HG02840 (cell line): ENCODE results near the gene HTRA2.
A peak's percentile ranks its signal among the peaks of the same experiment; 100 is the strongest.
"Not testable (repeated sequence)": the region's sequence is repeated elsewhere in the genome, so short reads cannot be mapped to it uniquely, and the experiment has no call there.

Source experiments
- ATAC-seq: cut with Tn5 transposase; IDR thresholded peaks from one replicate; pipeline ENCODE4 v1.9.1; 2021; ENCODE audit warnings: mild to moderate bottlenecking, moderate library complexity, moderate number of reproducible peaks; ENCODE audit not compliant: unreplicated experiment, low FRiP score

The HTRA2 gene

DNA sequence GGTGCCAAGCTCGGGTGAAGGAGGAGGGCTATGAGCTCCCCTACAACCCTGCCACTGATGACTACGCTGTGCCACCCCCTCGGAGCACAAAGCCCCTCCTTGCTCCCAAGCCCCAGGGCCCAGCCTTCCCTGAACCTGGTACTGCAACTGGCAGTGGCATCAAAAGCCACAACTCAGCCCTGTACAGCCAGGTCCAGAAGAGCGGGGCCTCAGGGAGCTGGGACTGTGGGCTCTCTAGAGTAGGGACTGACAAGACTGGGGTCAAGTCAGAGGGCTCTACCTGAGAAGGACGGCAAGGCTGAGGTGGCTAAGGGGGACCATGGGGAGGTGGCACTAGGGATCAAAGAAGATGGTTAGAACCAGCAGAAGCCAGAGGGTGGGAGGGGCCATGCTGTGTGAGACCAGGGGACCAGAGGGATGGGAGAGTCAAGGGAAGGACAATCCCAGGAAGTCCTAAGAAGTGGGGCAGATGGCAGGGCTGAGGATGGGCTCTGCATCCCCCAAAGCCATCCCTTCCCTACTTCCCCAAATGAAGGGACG, 27.2 kb downstream of the HTRA2 start:
- no peak for ATAC-seq

GRCh38 chr2:74558284-74559230, 28.8 kb downstream of the HTRA2 start:
- ATAC-seq: no peak

GRCh38 chr2:74559912-74560311, 30.2 kb downstream of the HTRA2 start:
- no peak for ATAC-seq

DNA sequence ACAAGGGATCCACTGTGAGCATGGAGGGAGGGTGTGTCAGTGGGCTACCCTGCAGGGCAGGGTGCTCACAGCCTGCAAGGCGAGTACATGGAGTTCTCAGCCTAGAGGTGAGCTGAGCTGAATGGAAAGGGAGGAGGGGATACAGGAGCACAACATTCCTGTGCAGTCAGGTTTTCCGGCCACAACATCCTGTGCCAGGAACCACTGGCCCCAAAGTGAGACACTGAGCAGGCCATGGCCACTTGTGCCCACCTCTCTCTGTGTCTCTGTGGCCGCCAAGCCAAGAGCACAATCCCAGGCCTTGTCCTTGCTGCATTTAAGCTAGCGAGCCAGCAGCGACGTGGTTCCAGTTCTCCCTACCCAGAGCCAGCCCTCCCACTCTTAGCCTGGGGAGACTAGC, 30.9 kb downstream of the HTRA2 start:
- no peak for ATAC-seq

GRCh38 chr2:74561022-74561421, 31.3 kb downstream of the HTRA2 start:
- not testable (repeated sequence) for ATAC-seq

DNA sequence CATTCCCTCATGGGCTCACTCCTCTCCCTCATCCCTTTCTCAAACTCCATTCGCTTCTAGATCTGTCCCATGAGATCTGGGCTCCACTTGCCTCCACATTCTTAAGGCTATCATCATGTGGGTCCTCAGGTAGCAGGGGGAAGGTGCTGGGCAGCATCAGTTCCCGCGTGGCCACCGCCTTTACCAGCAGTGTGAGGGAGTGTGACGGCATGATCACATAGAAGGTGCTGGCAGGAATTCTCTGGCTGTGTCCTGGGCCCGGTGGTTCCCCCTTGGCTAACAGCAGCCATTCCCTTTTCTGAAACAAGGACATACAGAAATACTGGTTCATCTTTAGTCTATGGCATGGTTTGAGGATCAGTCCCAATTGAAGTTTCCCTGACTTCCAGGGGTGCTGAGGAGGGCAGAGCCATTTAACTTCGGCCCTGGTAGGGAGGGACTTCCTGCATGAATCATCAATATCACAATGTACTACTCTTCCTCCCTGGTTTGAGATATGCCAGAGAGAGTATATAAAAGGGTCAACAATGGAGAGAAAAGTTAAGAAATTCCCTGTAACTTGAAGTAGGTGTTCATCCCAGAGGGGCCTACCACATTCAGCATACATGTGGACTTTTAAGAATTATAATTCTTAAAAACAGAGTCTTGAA, 32.5 kb downstream of the HTRA2 start:
- no peak for ATAC-seq

- no peak for ATAC-seq
Measured at GRCh38 chr2:74564222-74564621, 34.5 kb downstream of the HTRA2 start.

DNA sequence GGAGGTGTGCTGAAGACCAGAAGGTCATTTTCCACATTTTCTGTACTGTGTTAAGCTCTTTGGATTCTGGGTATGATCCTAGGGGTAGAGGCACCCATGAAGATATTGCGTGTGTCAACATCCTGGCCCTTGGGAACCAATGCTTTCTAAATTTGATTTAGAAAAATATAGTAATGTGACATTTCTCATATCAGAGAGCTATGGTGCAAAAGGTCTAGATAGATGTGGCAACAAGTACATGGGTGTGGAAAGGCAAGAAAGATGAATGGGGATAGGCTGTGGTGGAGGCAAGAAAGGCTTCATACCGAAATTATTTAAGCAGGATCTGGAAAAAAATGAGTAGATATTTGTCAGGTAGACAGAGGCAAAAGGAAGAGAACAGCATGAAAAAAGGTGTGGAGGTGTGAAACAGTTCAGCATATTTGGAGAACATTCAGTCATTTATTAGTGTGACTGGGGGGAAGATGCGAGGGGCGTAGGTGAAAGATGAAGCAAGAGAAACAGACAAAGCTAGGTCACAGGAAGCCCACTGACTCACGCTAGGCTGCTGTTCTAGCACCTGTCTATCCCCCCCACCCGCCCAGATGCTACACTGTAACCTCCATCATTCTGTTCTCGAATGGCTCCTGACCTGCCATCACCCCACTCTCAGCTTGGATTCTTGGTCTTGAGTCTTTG, 36.5 kb downstream of the HTRA2 start:
- no peak for ATAC-seq

GRCh38 chr2:74566754-74567085, 37.0 kb downstream of the HTRA2 start:
- ATAC-seq: no peak

- ATAC-seq: no peak
Measured at GRCh38 chr2:74567881-74568280, 38.1 kb downstream of the HTRA2 start.

DNA sequence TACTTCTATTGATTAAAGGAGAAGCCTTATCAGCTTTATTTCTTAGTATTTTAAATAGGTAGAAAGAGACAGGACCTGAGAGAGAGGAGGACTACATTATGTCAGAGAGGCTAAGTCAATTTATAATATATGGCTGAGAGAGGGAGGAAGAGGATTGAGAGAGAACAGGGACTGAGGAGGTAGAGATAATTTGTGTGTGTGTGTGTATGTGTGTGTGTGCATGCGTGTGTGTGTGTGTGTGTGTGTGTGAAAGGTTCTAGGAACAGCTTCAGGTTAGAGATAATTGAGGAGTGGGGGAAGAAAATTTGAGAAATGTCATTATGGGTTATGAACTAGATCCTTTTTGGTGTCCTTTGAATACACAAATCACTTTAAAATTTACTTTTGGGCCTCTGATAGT, 40.0 kb downstream of the HTRA2 start:
- no peak for ATAC-seq

DNA sequence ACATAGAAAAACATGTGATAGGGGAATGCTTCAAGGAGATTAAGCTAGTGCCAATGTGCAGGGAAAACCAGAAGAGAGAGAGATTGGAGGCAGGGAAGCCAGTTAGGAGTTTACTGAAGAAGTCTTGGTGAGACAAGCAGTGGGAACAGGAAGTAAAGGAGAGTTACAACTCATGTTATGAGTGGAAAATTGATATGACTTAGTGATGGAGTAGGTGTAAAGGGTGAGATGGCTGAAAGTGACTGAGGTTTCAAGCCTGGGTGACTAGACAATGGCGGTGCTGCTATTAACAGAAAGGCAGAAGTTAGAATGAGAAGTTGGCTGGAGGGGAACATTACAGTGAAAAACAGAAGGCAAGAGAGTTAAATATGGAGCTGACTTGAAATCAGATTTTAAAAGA, 41.3 kb downstream of the HTRA2 start:
- peak; percentile 66 for ATAC-seq

DNA sequence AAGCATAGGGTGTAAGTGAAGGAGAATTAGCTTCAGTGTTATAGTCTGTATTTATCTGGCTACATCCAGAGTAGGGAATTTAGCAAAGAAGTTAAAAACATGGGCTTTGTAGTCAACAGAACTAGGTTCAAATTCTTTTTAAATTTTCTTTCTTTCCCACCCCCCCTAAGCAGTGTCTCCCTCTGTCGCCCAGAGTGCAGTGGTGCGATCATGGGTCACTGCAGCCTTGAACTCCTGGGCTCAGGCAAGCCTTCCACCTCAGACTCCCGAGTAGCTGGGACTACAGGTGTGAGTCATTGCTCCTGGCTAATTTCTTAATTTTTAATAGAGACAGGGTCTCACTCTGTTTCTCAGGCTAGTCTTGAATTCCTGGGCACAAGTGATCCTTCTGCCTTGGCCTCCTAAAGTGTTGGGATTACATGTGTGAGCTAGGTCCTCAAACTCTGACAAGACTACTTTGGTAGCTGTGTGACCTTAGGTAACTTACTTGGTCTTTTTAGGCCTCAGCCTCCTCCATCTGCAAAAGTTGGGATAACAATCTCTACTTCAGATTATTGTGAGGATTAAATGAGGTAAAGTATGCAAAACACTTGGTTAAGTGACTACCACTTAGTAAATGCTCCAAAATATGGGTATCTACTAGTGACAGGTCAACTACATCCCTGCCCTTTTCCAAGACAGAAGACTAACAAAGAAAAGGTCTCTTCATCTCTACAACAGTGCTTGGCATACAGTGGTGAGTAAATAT, 42.6 kb downstream of the HTRA2 start:
- ATAC-seq: no peak

DNA sequence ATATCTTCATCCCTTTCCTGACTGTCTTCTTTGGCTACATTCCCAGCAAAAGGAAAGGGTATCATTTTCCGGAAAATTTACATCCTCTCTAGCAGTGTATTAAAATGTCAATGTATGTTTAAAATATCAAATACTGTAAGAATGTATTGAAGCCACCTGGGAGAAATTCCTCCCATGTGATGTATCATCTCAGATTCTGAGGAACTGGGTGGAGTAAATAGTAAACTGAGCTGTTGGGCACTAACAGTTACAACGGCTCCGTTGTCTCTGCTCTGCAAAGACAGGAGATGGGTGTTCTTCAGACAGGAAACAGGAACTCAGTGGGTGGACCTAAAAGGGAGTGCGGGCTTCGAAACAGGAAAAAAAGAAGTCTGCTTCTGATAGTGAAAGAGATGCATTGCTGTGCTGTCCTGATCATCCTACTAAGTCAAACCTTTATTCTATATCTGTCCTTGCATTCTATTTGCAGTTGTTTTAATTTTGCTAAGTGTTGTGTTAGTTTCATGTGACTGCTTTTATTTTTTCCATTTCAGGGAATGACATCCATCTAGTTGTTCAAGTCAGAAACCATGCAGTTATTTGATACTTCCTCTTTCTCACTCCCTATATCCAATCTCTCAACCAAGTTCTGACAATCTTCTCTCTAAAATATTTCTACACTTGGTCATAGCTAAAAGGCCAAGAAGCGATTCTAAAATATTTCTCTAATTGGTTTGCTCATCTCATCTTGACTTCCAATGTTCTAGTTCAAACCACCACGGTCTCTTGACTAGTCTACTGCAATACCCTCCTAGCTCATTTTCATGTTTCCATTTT, 44.2 kb downstream of the HTRA2 start:
- no peak for ATAC-seq

DNA sequence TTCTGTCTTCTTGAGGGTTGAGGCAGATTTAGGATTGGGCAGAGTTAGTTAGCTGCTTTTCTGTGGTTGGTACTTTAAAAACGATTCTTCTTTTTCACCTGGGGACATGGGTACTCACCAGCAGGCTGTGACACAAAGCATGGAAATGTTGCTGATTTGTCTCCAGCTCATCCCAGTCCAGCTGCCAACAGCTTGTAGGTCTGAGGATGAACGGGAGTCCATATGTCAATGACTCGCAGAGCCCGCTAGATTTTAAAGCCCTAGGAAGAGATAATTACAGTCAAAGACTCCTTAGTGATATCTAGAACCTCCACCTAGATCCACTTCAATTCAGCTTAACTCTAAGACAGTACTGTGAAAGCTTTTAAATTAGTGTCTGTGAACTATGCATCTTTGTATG, 45.6 kb downstream of the HTRA2 start:
- no peak for ATAC-seq

GRCh38 chr2:74576211-74576862, 46.6 kb downstream of the HTRA2 start:
- no peak for ATAC-seq

DNA sequence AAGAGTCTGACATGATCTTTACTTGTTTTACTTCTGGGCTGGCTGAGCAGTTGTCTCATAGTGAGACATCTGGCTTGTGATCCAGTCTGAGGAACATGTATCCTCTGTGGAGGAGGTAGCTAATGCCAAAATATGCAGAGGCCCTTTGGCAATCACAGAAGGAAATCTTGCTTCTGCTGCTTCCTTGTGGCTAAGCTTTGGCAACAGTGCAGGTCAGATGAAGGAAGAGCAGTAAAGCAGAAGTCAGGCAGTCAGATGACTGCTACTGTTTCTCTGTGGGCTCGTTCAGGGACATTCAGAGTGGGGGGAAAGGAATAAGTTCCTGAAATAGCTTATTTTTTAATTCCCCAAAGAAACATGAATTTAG, 47.1 kb downstream of the HTRA2 start:
- ATAC-seq: no peak

GRCh38 chr2:74577448-74577847, 47.7 kb downstream of the HTRA2 start:
- no peak for ATAC-seq

DNA sequence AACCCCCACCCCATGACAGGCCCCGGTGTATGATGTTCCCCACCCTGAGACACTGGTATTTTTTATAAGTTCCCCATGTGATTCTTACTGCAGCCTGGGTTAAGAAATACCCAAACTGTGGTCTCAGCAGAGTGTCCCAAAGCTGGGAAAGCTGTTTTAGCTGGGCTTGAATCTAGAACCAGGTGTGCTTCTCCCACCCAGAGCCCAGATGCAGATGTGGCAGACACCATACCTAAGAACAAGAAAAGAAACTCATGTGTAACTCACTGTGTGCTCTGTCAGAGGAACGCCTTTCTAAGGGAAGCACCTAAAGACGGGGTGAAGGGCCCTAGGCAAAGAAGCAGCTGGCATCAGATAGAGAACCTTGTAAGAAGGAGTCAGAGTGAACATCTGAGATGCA, 48.7 kb downstream of the HTRA2 start:
- ATAC-seq: no peak
